Adrenal gland (tissue), 12 donors: Measurements from ENCODE around the gene NPY. TPM values are rescaled to one million over a fixed set of nuclear protein-coding genes. Genes with fewer than 3 reads are reported as not detected.

ENCODE experiments used
- DNase-seq, 7 donors: peaks; one replicate each; pipeline ENCODE4 v3.0.0-alpha.2; 2019 to 2020
- H3K27ac ChIP-seq, 5 donors: fragments of 200-600 bp; sonication (generic) in 4 of 5; 1 replicate in 3 of 5; 2 replicates in 2 of 5; pipeline versions ENCODE4 v1.5.1 to v1.8.0; 2016 to 2020; ENCODE audit warnings: mild to moderate bottlenecking in 1 of 5
- H3K27me3 ChIP-seq: fragments of 200-600 bp; 2 replicates; pipeline ENCODE4 v1.8.0; 2021
- H3K36me3 ChIP-seq, 2 donors: fragments of 200-600 bp; replicated peaks in 1 of 2; 1 replicate in 1 of 2; 2 replicates in 1 of 2; pipeline versions ENCODE4 v1.5.1 to v1.8.0; 2018 to 2022
- H3K4me1 ChIP-seq, 2 donors: fragments of 200-600 bp; replicated peaks in 1 of 2; 1 replicate in 1 of 2; 2 replicates in 1 of 2; pipeline versions ENCODE4 v1.5.1 to v1.8.0; 2018 to 2021
- H3K4me3 ChIP-seq, 4 donors: fragments of 200-600 bp; sonication (generic) in 3 of 4; one replicate each; pipeline ENCODE4 v1.5.1; 2016 to 2018
- H3K9me3 ChIP-seq, 3 donors: fragments of 200-600 bp; sonication (generic) in 1 of 3; replicated peaks in 1 of 3; 1 replicate in 2 of 3; 2 replicates in 1 of 3; pipeline versions ENCODE4 v1.5.1 to v1.8.0; 2016 to 2021
- POLR2A ChIP-seq, 2 donors: fragments of 450-650 bp; IDR thresholded peaks; one replicate each; pipeline ENCODE4 v1.6.1; 2017; ENCODE audit warnings: antibody characterized with exemption in 2 of 2, mild to moderate bottlenecking in 2 of 2, moderate library complexity in 1 of 2
- WGBS, 4 donors: extraction: QIAGEN DNeasy Blood & Tissue Kit in 2 of 4; methylation state at CpG; one replicate each; pipeline versions ENCODE4 v1.1.5 to v1.1.7; 2013 to 2017; 5-methylcytosine and 5-hydroxymethylcytosine counted together
- intact Hi-C, 2 donors: fragments of 100-400 bp; cut with DNase I; formaldehyde crosslinking; loops; one replicate each; pipeline versions ENCODE4 v1.14.1 to v1.15.0; 2022 to 2023
- polyA plus RNA-seq, 3 donors: library from polyadenylated mRNA; stranded (reverse); fragments of 200-250 nt in 2 of 3; fragments of 350-450 nt in 1 of 3; fragmentation: Illumina TruSeq in 1 of 3; extraction: RNeasy Lipid Tissue Mini Kit (QIAGEN cat#74804) in 1 of 3; gene quantifications; one replicate each; pipeline ENCODE4 v1.2.3, GENCODE V29; 2013 to 2014
- total RNA-seq, 9 donors: library from RNA; depleted of rRNA in 4 of 9; stranded (reverse); fragments of >200 nt in 4 of 9; fragments of 120-200 nt in 1 of 9; fragmentation: NEBNext Ultra II Directional in 1 of 9; extraction: Animal tissue kit (Norgen Biotek cat#: 25700) in 1 of 9; gene quantifications; one replicate each; pipeline versions ENCODE4 v1.1.0 to v1.2.4, GENCODE V29; 2013 to 2023
- TF ChIP-seq, protein P1 (sequence below), 6 experiments: fragments of 450-650 bp in 4 of 6; fragments of 200-600 bp in 2 of 6; sonication (generic) in 1 of 6; IDR thresholded peaks; 1 replicate in 5 of 6; 2 replicates in 1 of 6; pipeline versions ENCODE4 v1.5.1 to v1.8.0; 2016 to 2021; ENCODE audit warnings: antibody characterized with exemption in 6 of 6, mild to moderate bottlenecking in 2 of 6, moderate library complexity in 1 of 6
- donor health status: healthy with polysubstance abuse.
- donor health status: Bipolar disorder and iron deficiency.
- donor health status: DM: yes; HTN: yes; CAD: no.
- donor health status: DM: no; HTN: no; CAD: no.
- donor health status: DM: no; HTN: no; CAD: no.
- donor health status: DM: yes; HTN: yes; CAD: no.

Gene NPY
- total and polyA plus RNA-seq, 12 donors: 1.3 to 268 (median 14.2) TPM; not detected in 2

DNA sequence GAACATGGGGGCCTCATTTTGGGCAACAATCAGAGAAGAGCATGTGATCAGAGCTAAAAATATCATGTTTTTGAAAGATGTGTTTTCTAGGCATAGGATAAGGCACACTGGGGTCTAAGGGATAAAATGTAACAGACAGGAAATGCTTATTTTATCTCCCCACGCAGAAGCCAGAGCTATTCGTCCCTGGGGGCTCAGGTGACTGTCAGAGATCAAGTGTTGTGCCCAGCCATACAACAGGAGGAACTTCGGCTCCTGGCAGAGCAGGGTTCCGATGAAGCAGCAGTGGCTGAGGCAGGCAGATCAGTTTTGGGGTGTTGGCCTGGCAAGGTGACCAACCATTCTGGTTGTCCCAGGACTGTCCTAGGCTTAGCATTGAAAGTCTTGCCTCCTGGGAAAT lies 15.2 kb downstream of the NPY start:
- no peak overlapping the region for H3K27ac ChIP-seq
- intact Hi-C loops: no loop called here
- WGBS, 4 donors: 46 to 55% (median 50%) methylated on average over 4 of the region's 4 CpGs
- H3K9me3 ChIP-seq: no peaks in the 10 kb centered on the region
- no peak for TF ChIP-seq POLR2A (IDR thresholded peaks at IDR 0.05)
- TF ChIP-seq, protein P1, sequence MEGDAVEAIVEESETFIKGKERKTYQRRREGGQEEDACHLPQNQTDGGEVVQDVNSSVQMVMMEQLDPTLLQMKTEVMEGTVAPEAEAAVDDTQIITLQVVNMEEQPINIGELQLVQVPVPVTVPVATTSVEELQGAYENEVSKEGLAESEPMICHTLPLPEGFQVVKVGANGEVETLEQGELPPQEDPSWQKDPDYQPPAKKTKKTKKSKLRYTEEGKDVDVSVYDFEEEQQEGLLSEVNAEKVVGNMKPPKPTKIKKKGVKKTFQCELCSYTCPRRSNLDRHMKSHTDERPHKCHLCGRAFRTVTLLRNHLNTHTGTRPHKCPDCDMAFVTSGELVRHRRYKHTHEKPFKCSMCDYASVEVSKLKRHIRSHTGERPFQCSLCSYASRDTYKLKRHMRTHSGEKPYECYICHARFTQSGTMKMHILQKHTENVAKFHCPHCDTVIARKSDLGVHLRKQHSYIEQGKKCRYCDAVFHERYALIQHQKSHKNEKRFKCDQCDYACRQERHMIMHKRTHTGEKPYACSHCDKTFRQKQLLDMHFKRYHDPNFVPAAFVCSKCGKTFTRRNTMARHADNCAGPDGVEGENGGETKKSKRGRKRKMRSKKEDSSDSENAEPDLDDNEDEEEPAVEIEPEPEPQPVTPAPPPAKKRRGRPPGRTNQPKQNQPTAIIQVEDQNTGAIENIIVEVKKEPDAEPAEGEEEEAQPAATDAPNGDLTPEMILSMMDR (IDR thresholded peaks at IDR 0.05): no peak
- H3K4me3 ChIP-seq: no peak overlapping the region
- no peaks in the 10 kb centered on the region for H3K36me3 ChIP-seq
- no peaks in the 10 kb centered on the region for H3K27me3 ChIP-seq
- no peak for DNase-seq
- H3K4me1 ChIP-seq: no peaks in the 10 kb centered on the region

DNA sequence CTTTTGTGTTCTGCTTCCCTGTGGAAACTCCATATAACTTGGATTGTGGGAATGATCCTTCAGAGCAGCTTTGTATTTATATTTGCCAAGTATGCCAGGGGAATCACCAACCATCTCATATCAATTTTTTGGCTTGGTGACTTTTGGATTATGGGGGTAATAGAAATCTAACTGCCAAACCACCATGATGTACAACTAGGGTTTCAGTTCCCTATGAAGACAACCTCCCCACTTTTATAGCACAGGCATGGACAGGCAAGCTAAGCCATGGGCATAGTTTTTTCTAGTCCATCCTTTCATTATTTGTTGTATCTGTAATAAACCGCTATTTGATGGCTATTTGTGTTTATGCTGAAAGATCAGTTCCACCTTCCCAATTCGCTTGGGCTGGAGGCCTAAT lies 17.7 kb downstream of the NPY start:
- H3K4me3 ChIP-seq: no peak overlapping the region
- H3K27me3 ChIP-seq: no peaks in the 10 kb centered on the region
- 73 to 84% (median 78%) methylated on average over 2 of the region's 2 CpGs for WGBS, 4 donors
- TF ChIP-seq POLR2A (IDR thresholded peaks at IDR 0.05): no peak
- TF ChIP-seq, protein P1 (IDR thresholded peaks at IDR 0.05): no peak
- intact Hi-C loops: no loop called here
- no peak for DNase-seq
- H3K9me3 ChIP-seq: no peaks in the 10 kb centered on the region
- no peak overlapping the region for H3K27ac ChIP-seq
- H3K36me3 ChIP-seq: no peaks in the 10 kb centered on the region
- H3K4me1 ChIP-seq: no peaks in the 10 kb centered on the region

GRCh38 chr7:24304494-24305095 lies 20.6 kb downstream of the NPY start:
- H3K9me3 ChIP-seq: no peaks in the 10 kb centered on the region
- 41 to 54% (median 47%) methylated on average over 5 of the region's 5 CpGs for WGBS, 4 donors
- DNase-seq: no peak
- no peak overlapping the region for H3K4me3 ChIP-seq
- H3K36me3 ChIP-seq: no peaks in the 10 kb centered on the region
- no peaks in the 10 kb centered on the region for H3K27me3 ChIP-seq
- intact Hi-C loops: no loop called here
- H3K27ac ChIP-seq: no peak overlapping the region
- no peaks in the 10 kb centered on the region for H3K4me1 ChIP-seq
- no peak for TF ChIP-seq POLR2A (IDR thresholded peaks at IDR 0.05)
- TF ChIP-seq, protein P1 (IDR thresholded peaks at IDR 0.05): no peak

DNA sequence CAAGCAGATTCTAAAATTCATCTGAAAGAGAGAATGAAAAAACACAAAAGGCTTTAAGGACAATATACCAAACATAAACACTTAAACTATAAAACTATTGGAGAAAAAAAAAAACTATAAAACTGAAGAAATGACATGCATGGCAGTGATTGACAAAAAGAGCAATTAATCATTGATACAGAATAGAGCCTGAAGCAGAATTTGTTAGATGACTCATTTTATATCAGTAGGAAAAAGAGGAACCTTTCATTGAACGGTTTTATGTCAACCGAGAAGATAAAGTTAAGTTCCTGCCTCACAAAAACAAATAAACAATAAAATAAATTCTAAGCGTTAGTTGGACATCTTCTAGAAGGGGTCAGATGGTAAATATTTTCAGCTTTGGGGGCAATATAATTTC lies 23.3 kb downstream of the NPY start:
- 41 to 49% (median 42%) methylated on average over 3 of the region's 3 CpGs for WGBS, 4 donors
- Histone ChIP-seq H3K27me3 (no peaks in the 10 kb centered on the region), H3K27ac (no peak overlapping the region), H3K4me3 (no peak overlapping the region), H3K4me1 (no peaks in the 10 kb centered on the region), H3K9me3 (no peaks in the 10 kb centered on the region), H3K36me3 (no peaks in the 10 kb centered on the region)
- intact Hi-C loops: no loop called here
- no peak for TF ChIP-seq POLR2A (IDR thresholded peaks at IDR 0.05)
- TF ChIP-seq, protein P1 (IDR thresholded peaks at IDR 0.05): no peak
- DNase-seq: no peak
